ENCODE data around the gene SCG5.

The SCG5 gene

GRCh38 chr15:32669896-32670611 lies 28.5 kb downstream of the SCG5 start:
- H3K36me3 ChIP-seq (ENCODE audit: low read depth), result no peaks in the 10 kb centered on the region
- H3K27ac ChIP-seq (ENCODE audit: poor library complexity, severe bottlenecking), result no peak overlapping the region
- no peaks in the 10 kb centered on the region for H3K27me3 ChIP-seq (ENCODE audit: insufficient read depth, poor library complexity, severe bottlenecking)
- peak; percentile 80 for ATAC-seq (ENCODE audit: low read depth)
- TF ChIP-seq CTCF (IDR thresholded peaks at IDR 0.05; ENCODE audit: poor library complexity, severe bottlenecking), result no peak
- no peaks in the 10 kb centered on the region for H3K9me3 ChIP-seq (ENCODE audit: severe bottlenecking)
- H3K4me3 ChIP-seq (ENCODE audit: severe bottlenecking), result no peak overlapping the region
- no peak for DNase-seq (ENCODE audit: low spot score)
- peaks cover 9% of the 10 kb centered on the region for H3K4me1 ChIP-seq (ENCODE audit: insufficient read depth, poor library complexity, severe bottlenecking)

- no peak for TF ChIP-seq CTCF (IDR thresholded peaks at IDR 0.05; ENCODE audit: poor library complexity, severe bottlenecking)
- Histone ChIP-seq H3K4me3 (ENCODE audit: severe bottlenecking) (no peak overlapping the region), H3K27ac (ENCODE audit: poor library complexity, severe bottlenecking) (no peak overlapping the region), H3K27me3 (ENCODE audit: insufficient read depth, poor library complexity, severe bottlenecking) (no peaks in the 10 kb centered on the region), H3K9me3 (ENCODE audit: severe bottlenecking) (no peaks in the 10 kb centered on the region), H3K4me1 (ENCODE audit: insufficient read depth, poor library complexity, severe bottlenecking) (peaks cover 9% of the 10 kb centered on the region), H3K36me3 (ENCODE audit: low read depth) (no peaks in the 10 kb centered on the region)
- no peak for DNase-seq (ENCODE audit: low spot score)
- ATAC-seq (ENCODE audit: low read depth), result no peak
These were observed 29.1 kb downstream of the SCG5 start for GRCh38 chr15:32670623-32671022.

GRCh38 chr15:32671339-32672325 lies 30.1 kb downstream of the SCG5 start:
- no peak for ATAC-seq (ENCODE audit: low read depth)
- Histone ChIP-seq H3K27ac (ENCODE audit: poor library complexity, severe bottlenecking) (no peak overlapping the region), H3K9me3 (ENCODE audit: severe bottlenecking) (no peaks in the 10 kb centered on the region), H3K4me3 (ENCODE audit: severe bottlenecking) (no peak overlapping the region), H3K36me3 (ENCODE audit: low read depth) (no peaks in the 10 kb centered on the region), H3K27me3 (ENCODE audit: insufficient read depth, poor library complexity, severe bottlenecking) (no peaks in the 10 kb centered on the region), H3K4me1 (ENCODE audit: insufficient read depth, poor library complexity, severe bottlenecking) (peaks cover 9% of the 10 kb centered on the region)
- DNase-seq (ENCODE audit: low spot score), result no peak
- TF ChIP-seq CTCF (IDR thresholded peaks at IDR 0.05; ENCODE audit: poor library complexity, severe bottlenecking), result no peak

- DNase-seq (ENCODE audit: low spot score), result no peak
- H3K4me1 ChIP-seq (ENCODE audit: insufficient read depth, poor library complexity, severe bottlenecking), result peaks cover 9% of the 10 kb centered on the region
- H3K27ac ChIP-seq (ENCODE audit: poor library complexity, severe bottlenecking), result no peak overlapping the region
These were observed 33.2 kb downstream of the SCG5 start for GRCh38 chr15:32674681-32675080.

More at GRCh38 chr15:32674681-32675080, 33.2 kb downstream of the SCG5 start:
- Histone ChIP-seq H3K9me3 (ENCODE audit: severe bottlenecking) (no peaks in the 10 kb centered on the region), H3K27me3 (ENCODE audit: insufficient read depth, poor library complexity, severe bottlenecking) (no peaks in the 10 kb centered on the region), H3K4me3 (ENCODE audit: severe bottlenecking) (no peak overlapping the region), H3K36me3 (ENCODE audit: low read depth) (no peaks in the 10 kb centered on the region)
- TF ChIP-seq CTCF (IDR thresholded peaks at IDR 0.05; ENCODE audit: poor library complexity, severe bottlenecking), result no peak
- no peak for ATAC-seq (ENCODE audit: low read depth)

Data from RWPE2 (cell line).